SK-N-SH (cell line): Measurements from ENCODE around the gene FIGNL1.

Experiments
- CTCF ChIP-seq: fragments of 200-600 bp; sonication (generic); IDR thresholded peaks from 2 replicates; pipeline ENCODE4 v1.6.1; 2017; ENCODE audit warnings: antibody characterized with exemption, mild to moderate bottlenecking, moderate library complexity
- FOXM1 ChIP-seq: IDR thresholded peaks from 2 replicates; pipeline ENCODE4 v1.4.0; 2012; ENCODE audit warnings: low read depth, mild to moderate bottlenecking
- MXI1 ChIP-seq: IDR thresholded peaks from 2 replicates; pipeline ENCODE4 v1.6.1; 2012; ENCODE audit warnings: mild to moderate bottlenecking, low read depth, low read length, improper control_type of control experiment
- NRF1 ChIP-seq: IDR thresholded peaks from 2 replicates; pipeline ENCODE4 v1.6.1; 2012; ENCODE audit warnings: low read depth, mild to moderate bottlenecking, low read length
- RXRA ChIP-seq: IDR thresholded peaks from 2 replicates; pipeline ENCODE4 v1.4.0; 2012; ENCODE audit warnings: low read depth, mild to moderate bottlenecking, borderline replicate concordance
- SMC3 ChIP-seq: IDR thresholded peaks from 2 replicates; pipeline ENCODE4 v1.6.1; 2012; ENCODE audit warnings: low read depth, low read length, improper control_type of control experiment

- TF ChIP-seq NRF1 (no peak), CTCF (no peak), SMC3 (no peak), FOXM1 (no peak), RXRA (no peak), MXI1 (no peak)
These were observed 5.5 kb upstream of the FIGNL1 start for GRCh38 chr7:50455658-50456057.
